ENCODE measurements around the gene CCDC106. TPM values are rescaled to one million over a fixed set of nuclear protein-coding genes. Genes with fewer than 3 reads are reported as not detected.

Gene CCDC106
- total RNA-seq, 4 donors from 2014 or later = 3.7 to 15.1 (median 8.4) TPM

GRCh38 chr19:55605637-55606470, 42.2 kb upstream of the CCDC106 start, which contains the start of gene ZNF865:
Gene ZNF865 (plus strand): TSS chr19:55605647. CDS start chr19:55613619, 7,972 bp downstream.
- peak; percentile 86 for DNase-seq
- in situ Hi-C loops (cut with MboI; ENCODE audit: low pct_ligation_motif_present in 1 of 4, low pct_unique_long_range_greater_than_20kb in 1 of 4, low sequenced_read_pairs in 3 of 4) = loop anchor here in 1 of 4 donors (10.0 kb wide), 1 partner anchor 91 kb away; no protein-coding TSS in a partner anchor
- Histone ChIP-seq H3K27ac (peak within 1 kb of the TSS; percentile 94 to 99 (median 96)), H3K27me3 (no peaks in the 10 kb centered on the region), H3K9me3 (no peaks in the 10 kb centered on the region), H3K4me1 (peaks cover 12 to 35% (median 24%) of the 10 kb centered on the region in 4 donors), H3K36me3 (no peaks in the 10 kb centered on the region), H3K4me3 (peak within 1 kb of the TSS; percentile 79 to 93 (median 89))
- WGBS, 2 donors (ENCODE audit: low coverage in 1 of 2) = 0 to 3% methylated on average over 4 to 19 of the region's 44 CpGs
- intact Hi-C loops (cut with DNase I; ENCODE audit: low total_unique reads) = loop anchor here (10.0 kb wide), 1 partner anchor 491 kb away; the partner anchor contains the start of gene PPP1R12C
- no peak for TF ChIP-seq POLR2A (IDR thresholded peaks at IDR 0.05)
- TF ChIP-seq POLR2AphosphoS5 (IDR thresholded peaks at IDR 0.05) = no peak
- TF ChIP-seq, protein P1, sequence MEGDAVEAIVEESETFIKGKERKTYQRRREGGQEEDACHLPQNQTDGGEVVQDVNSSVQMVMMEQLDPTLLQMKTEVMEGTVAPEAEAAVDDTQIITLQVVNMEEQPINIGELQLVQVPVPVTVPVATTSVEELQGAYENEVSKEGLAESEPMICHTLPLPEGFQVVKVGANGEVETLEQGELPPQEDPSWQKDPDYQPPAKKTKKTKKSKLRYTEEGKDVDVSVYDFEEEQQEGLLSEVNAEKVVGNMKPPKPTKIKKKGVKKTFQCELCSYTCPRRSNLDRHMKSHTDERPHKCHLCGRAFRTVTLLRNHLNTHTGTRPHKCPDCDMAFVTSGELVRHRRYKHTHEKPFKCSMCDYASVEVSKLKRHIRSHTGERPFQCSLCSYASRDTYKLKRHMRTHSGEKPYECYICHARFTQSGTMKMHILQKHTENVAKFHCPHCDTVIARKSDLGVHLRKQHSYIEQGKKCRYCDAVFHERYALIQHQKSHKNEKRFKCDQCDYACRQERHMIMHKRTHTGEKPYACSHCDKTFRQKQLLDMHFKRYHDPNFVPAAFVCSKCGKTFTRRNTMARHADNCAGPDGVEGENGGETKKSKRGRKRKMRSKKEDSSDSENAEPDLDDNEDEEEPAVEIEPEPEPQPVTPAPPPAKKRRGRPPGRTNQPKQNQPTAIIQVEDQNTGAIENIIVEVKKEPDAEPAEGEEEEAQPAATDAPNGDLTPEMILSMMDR (IDR thresholded peaks at IDR 0.05) = peak; percentile 59 to 84 (median 67)

GRCh38 chr19:55606471-55606787, 41.6 kb upstream of the CCDC106 start:
- WGBS, 2 donors (ENCODE audit: low coverage in 1 of 2) = 23% methylated on average over 12 of the region's 12 CpGs; no CpG with 5 or more reads in 1 of the 2 donors
- Histone ChIP-seq H3K4me1 (peaks cover 12 to 33% (median 19%) of the 10 kb centered on the region in 4 donors), H3K27me3 (no peaks in the 10 kb centered on the region), H3K36me3 (no peaks in the 10 kb centered on the region), H3K27ac (peak overlapping the region; percentile 94 to 99 (median 96)), H3K9me3 (no peaks in the 10 kb centered on the region), H3K4me3 (peak overlapping the region in 3 of 4 donors; percentile 79 to 91 (median 87))
- intact Hi-C loops (cut with DNase I; ENCODE audit: low total_unique reads) = loop anchor here (10.0 kb wide), 1 partner anchor 492 kb away; the partner anchor contains the start of gene PPP1R12C
- TF ChIP-seq EP300 (IDR thresholded peaks at IDR 0.05; ENCODE audit: low read depth) (no peak), POLR2A (IDR thresholded peaks at IDR 0.05) (no peak), POLR2AphosphoS5 (IDR thresholded peaks at IDR 0.05) (no peak)
- TF ChIP-seq, protein P1 (IDR thresholded peaks at IDR 0.05) = no peak
- DNase-seq = no peak
- in situ Hi-C loops (cut with MboI; ENCODE audit: low pct_ligation_motif_present in 1 of 4, low pct_unique_long_range_greater_than_20kb in 1 of 4, low sequenced_read_pairs in 3 of 4) = loop anchor here in 1 of 4 donors (10.0 kb wide), 1 partner anchor 92 kb away; no protein-coding TSS in a partner anchor

DNA sequence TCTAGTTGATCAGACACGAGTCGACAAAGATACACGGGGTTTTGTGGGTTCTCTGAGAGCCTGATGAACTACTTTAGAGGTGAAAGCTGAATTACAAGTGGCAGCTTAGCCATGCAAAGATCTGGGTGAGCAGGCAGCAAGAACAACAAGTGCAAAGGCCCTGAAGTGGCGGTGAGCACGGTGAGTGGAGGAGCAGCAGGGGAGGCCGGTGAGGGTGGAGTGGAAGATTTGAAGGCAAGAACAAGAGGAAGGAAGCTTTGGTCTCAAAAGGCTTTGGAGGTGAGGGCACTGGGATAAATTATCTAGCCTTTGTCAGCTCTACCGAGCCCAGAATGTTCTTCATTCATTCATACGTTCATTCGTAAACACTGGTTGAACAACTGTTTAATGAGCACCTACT, 41.2 kb upstream of the CCDC106 start:
- Histone ChIP-seq H3K4me3 (no peak overlapping the region), H3K27me3 (no peaks in the 10 kb centered on the region), H3K27ac (peak overlapping the region; percentile 94 to 99 (median 96)), H3K9me3 (no peaks in the 10 kb centered on the region), H3K36me3 (no peaks in the 10 kb centered on the region), H3K4me1 (peaks cover 12 to 35% (median 19%) of the 10 kb centered on the region in 4 donors)
- DNase-seq = no peak
- no peak for TF ChIP-seq POLR2AphosphoS5 (IDR thresholded peaks at IDR 0.05)
- TF ChIP-seq EP300 (IDR thresholded peaks at IDR 0.05; ENCODE audit: low read depth) = no peak
- TF ChIP-seq POLR2A (IDR thresholded peaks at IDR 0.05) = no peak
- TF ChIP-seq, protein P1 (IDR thresholded peaks at IDR 0.05) = no peak
- in situ Hi-C loops (cut with MboI; ENCODE audit: low pct_ligation_motif_present in 1 of 4, low pct_unique_long_range_greater_than_20kb in 1 of 4, low sequenced_read_pairs in 3 of 4) (loop anchor here in 1 of 4 donors (10.0 kb wide), 1 partner anchor 92 kb away; no protein-coding TSS in a partner anchor), intact Hi-C loops (cut with DNase I; ENCODE audit: low total_unique reads) (loop anchor here (10.0 kb wide), 1 partner anchor 492 kb away; the partner anchor contains the start of gene PPP1R12C)
- WGBS, 2 donors (ENCODE audit: low coverage in 1 of 2) = 56 to 72% methylated on average over 6 to 9 of the region's 9 CpGs

- 95 to 97% methylated on average over 5 of the region's 5 CpGs for WGBS, 2 donors (ENCODE audit: low coverage in 1 of 2)
- Histone ChIP-seq H3K4me1 (peaks cover 10 to 26% (median 16%) of the 10 kb centered on the region in 4 donors), H3K4me3 (no peak overlapping the region), H3K36me3 (no peaks in the 10 kb centered on the region), H3K9me3 (no peaks in the 10 kb centered on the region), H3K27ac (no peak overlapping the region), H3K27me3 (no peaks in the 10 kb centered on the region)
- DNase-seq = no peak
- TF ChIP-seq POLR2AphosphoS5 (IDR thresholded peaks at IDR 0.05) (no peak), EP300 (IDR thresholded peaks at IDR 0.05; ENCODE audit: low read depth) (no peak), POLR2A (IDR thresholded peaks at IDR 0.05) (no peak)
- TF ChIP-seq, protein P1 (IDR thresholded peaks at IDR 0.05) = no peak
- in situ Hi-C loops (cut with MboI; ENCODE audit: low pct_ligation_motif_present in 1 of 4, low pct_unique_long_range_greater_than_20kb in 1 of 4, low sequenced_read_pairs in 3 of 4) = loop anchor here in 1 of 4 donors (10.0 kb wide), 1 partner anchor 95 kb away; no protein-coding TSS in a partner anchor
- intact Hi-C loops (cut with DNase I; ENCODE audit: low total_unique reads) = loop anchor here (10.0 kb wide), 1 partner anchor 495 kb away; the partner anchor contains the start of gene PPP1R12C
Observed at GRCh38 chr19:55609326-55609725, 38.7 kb upstream of the CCDC106 start.

All from transverse colon (tissue), 4 donors.